WTC11 (cell line): ENCODE results near the gene ZSWIM4. TPM values are rescaled to one million over a fixed set of nuclear protein-coding genes. Genes with fewer than 3 reads are reported as not detected.

Experiments
- EMX1 ChIP-seq: fragments of 250-450 bp; sonication (Bioruptor Pico); IDR thresholded peaks from 2 replicates; pipeline ENCODE4 v1.8.0; 2021; ENCODE audit warnings: mild to moderate bottlenecking
- ETV6 ChIP-seq: sonication (generic); formaldehyde crosslinking; IDR thresholded peaks from 2 replicates; pipeline ENCODE4 v1.8.1; 2022; ENCODE audit warnings: mild to moderate bottlenecking, missing genetic modification reagents
- FOXJ3 ChIP-seq: sonication (generic); formaldehyde crosslinking; IDR thresholded peaks from 2 replicates; pipeline ENCODE4 v1.9.0; 2021; ENCODE audit warnings: missing genetic modification reagents, mild to moderate bottlenecking, borderline replicate concordance
- GTF2I ChIP-seq: fragments of 250-450 bp; sonication (Bioruptor Pico); conservative IDR thresholded peaks from 2 replicates; pipeline ENCODE4 v1.4.0; 2021; ENCODE audit warnings: mild to moderate bottlenecking
- HMGA2 ChIP-seq: fragments of 250-450 bp; sonication (Bioruptor Pico); IDR thresholded peaks from 2 replicates; pipeline ENCODE4 v1.4.0; 2021; ENCODE audit warnings: mild to moderate bottlenecking, moderate library complexity
- HMGXB4 ChIP-seq: sonication (generic); formaldehyde crosslinking; IDR thresholded peaks from 2 replicates; pipeline ENCODE4 v1.8.1; 2023; ENCODE audit warnings: mild to moderate bottlenecking, moderate library complexity, missing genetic modification reagents
- JUN ChIP-seq: sonication (generic); formaldehyde crosslinking; IDR thresholded peaks from 2 replicates; pipeline ENCODE4 v1.8.0; 2023; ENCODE audit warnings: mild to moderate bottlenecking, missing genetic modification reagents
- NFATC4 ChIP-seq: fragments of 250-450 bp; sonication (Bioruptor Pico); IDR thresholded peaks from 2 replicates; pipeline ENCODE4 v1.9.0; 2021; ENCODE audit warnings: mild to moderate bottlenecking
- RELA ChIP-seq: sonication (generic); formaldehyde crosslinking; IDR thresholded peaks from 2 replicates; pipeline ENCODE4 v1.8.1; 2022; ENCODE audit warnings: missing genetic modification reagents, mild to moderate bottlenecking, borderline replicate concordance
- STAT6 ChIP-seq: sonication (generic); formaldehyde crosslinking; conservative IDR thresholded peaks from 2 replicates; pipeline ENCODE4 v1.8.1; 2023; ENCODE audit warnings: mild to moderate bottlenecking, low read depth, missing genetic modification reagents, moderate library complexity
- ZNF219 ChIP-seq: sonication (generic); formaldehyde crosslinking; IDR thresholded peaks from 2 replicates; pipeline ENCODE4 v1.8.0; 2023; ENCODE audit warnings: missing genetic modification reagents, mild to moderate bottlenecking, borderline replicate concordance
- ZNF232 ChIP-seq: sonication (generic); formaldehyde crosslinking; IDR thresholded peaks from 2 replicates; pipeline ENCODE4 v1.8.0; 2022; ENCODE audit warnings: mild to moderate bottlenecking, missing genetic modification reagents
- ZNF423 ChIP-seq: fragments of 250-450 bp; sonication (Bioruptor Pico); IDR thresholded peaks from 2 replicates; pipeline ENCODE4 v2.1.2; 2022; ENCODE audit warnings: mild to moderate bottlenecking, moderate library complexity
- ZNF512 ChIP-seq: sonication (generic); formaldehyde crosslinking; IDR thresholded peaks from 2 replicates; pipeline ENCODE4 v1.8.1; 2022; ENCODE audit warnings: missing genetic modification reagents, borderline replicate concordance
- total RNA-seq: library from RNA; stranded (reverse); gene quantifications from 3 replicates; pipeline ENCODE4 v1.2.3, GENCODE V29; 2021
- TF ChIP-seq, protein P1 (sequence below): sonication (generic); formaldehyde crosslinking; IDR thresholded peaks from 2 replicates; pipeline ENCODE4 v1.8.1; 2023; ENCODE audit warnings: mild to moderate bottlenecking, missing genetic modification reagents, moderate library complexity
- TF ChIP-seq, protein P2 (sequence below): fragments of 250-450 bp; sonication (Bioruptor Pico); IDR thresholded peaks from 2 replicates; pipeline ENCODE4 v1.9.0; 2021; ENCODE audit warnings: moderate library complexity, mild to moderate bottlenecking, inconsistent platforms, borderline replicate concordance
- TF ChIP-seq, protein P3 (sequence below): sonication (generic); formaldehyde crosslinking; IDR thresholded peaks from 2 replicates; pipeline ENCODE4 v1.8.0; 2023; ENCODE audit warnings: missing genetic modification reagents, mild to moderate bottlenecking, borderline replicate concordance
- TF ChIP-seq, protein P4 (sequence below): fragments of 250-450 bp; sonication (Bioruptor Pico); IDR thresholded peaks from 2 replicates; pipeline ENCODE4 v1.9.0; 2021; ENCODE audit warnings: mild to moderate bottlenecking
- TF ChIP-seq, protein P5 (sequence below): sonication (generic); formaldehyde crosslinking; IDR thresholded peaks from 2 replicates; pipeline ENCODE4 v1.8.0; 2022; ENCODE audit warnings: missing genetic modification reagents

ZSWIM4 gene
- total RNA-seq, 1 experiment from 2014 or later, result 33.4 TPM

DNA sequence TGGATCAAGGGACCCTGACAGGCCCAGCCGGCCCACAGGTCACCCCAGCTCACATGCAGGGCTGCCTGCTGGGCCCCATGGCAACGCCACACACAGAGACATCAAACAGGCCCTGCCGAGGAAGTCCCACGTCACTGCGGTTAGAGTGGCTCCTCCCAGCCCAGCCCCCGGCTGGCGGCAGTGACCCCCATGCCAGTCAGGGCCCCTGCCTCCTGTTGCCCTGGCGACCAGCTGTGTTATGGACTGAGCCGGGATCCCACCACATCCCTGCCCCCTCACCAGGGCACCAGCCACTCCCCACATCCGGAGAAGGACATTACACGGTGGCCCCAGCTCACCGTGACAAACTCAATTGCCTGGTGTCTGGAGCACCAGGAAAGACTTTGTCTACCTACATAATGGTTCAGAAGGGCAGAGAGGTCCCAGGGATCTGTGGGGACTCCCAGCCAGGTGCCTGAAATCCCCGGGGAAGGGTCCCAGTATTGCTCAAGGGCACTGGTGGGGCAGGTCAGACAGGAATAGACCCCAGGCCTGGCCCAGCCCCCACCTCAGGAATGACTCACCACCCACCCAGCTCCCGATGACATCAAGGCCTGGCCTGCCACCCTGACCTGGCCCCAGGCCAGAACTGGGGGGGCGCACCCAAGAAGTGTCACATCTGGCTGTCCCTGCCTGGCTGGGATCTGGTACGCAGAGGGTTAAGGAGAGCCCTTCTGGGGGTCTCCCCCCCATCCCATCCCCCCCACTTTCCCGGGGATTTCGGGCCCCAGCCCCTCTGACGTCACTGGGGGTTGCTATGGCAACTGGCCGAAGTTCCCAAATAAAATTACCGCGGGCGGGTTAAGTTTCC, 51.5 kb downstream of the ZSWIM4 start (continued):
- TF ChIP-seq JUN (CRISPR knock-in tag) (no peak), RELA (CRISPR knock-in tag) (no peak), EMX1 (CRISPR knock-in tag) (no peak), FOXJ3 (no peak), ETV6 (CRISPR knock-in tag) (0 out of 2 replicates have a peak, but pooled peaks have one; percentile 47), ZNF512 (no peak), ZNF219 (CRISPR knock-in tag) (no peak), NFATC4 (CRISPR knock-in tag) (0 out of 2 replicates have a peak, but pooled peaks have one; percentile 49), ZNF232 (CRISPR knock-in tag) (no peak), ZNF423 (no peak), HMGXB4 (no peak), GTF2I (0 out of 2 replicates have a peak, but pooled peaks have one; percentile 3), STAT6 (no peak), HMGA2 (no peak)
- TF ChIP-seq, protein P1, sequence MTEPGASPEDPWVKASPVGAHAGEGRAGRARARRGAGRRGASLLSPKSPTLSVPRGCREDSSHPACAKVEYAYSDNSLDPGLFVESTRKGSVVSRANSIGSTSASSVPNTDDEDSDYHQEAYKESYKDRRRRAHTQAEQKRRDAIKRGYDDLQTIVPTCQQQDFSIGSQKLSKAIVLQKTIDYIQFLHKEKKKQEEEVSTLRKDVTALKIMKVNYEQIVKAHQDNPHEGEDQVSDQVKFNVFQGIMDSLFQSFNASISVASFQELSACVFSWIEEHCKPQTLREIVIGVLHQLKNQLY, result no peak
- TF ChIP-seq, protein P2, sequence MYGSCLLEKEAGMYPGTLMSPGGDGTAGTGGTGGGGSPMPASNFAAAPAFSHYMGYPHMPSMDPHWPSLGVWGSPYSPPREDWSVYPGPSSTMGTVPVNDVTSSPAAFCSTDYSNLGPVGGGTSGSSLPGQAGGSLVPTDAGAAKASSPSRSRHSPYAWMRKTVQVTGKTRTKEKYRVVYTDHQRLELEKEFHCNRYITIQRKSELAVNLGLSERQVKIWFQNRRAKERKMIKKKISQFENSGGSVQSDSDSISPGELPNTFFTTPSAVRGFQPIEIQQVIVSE (CRISPR knock-in tag), result no peak
- TF ChIP-seq, protein P3, sequence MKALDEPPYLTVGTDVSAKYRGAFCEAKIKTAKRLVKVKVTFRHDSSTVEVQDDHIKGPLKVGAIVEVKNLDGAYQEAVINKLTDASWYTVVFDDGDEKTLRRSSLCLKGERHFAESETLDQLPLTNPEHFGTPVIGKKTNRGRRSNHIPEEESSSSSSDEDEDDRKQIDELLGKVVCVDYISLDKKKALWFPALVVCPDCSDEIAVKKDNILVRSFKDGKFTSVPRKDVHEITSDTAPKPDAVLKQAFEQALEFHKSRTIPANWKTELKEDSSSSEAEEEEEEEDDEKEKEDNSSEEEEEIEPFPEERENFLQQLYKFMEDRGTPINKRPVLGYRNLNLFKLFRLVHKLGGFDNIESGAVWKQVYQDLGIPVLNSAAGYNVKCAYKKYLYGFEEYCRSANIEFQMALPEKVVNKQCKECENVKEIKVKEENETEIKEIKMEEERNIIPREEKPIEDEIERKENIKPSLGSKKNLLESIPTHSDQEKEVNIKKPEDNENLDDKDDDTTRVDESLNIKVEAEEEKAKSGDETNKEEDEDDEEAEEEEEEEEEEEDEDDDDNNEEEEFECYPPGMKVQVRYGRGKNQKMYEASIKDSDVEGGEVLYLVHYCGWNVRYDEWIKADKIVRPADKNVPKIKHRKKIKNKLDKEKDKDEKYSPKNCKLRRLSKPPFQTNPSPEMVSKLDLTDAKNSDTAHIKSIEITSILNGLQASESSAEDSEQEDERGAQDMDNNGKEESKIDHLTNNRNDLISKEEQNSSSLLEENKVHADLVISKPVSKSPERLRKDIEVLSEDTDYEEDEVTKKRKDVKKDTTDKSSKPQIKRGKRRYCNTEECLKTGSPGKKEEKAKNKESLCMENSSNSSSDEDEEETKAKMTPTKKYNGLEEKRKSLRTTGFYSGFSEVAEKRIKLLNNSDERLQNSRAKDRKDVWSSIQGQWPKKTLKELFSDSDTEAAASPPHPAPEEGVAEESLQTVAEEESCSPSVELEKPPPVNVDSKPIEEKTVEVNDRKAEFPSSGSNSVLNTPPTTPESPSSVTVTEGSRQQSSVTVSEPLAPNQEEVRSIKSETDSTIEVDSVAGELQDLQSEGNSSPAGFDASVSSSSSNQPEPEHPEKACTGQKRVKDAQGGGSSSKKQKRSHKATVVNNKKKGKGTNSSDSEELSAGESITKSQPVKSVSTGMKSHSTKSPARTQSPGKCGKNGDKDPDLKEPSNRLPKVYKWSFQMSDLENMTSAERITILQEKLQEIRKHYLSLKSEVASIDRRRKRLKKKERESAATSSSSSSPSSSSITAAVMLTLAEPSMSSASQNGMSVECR (CRISPR knock-in tag), result no peak; the same call in 1 of the 2 replicates
- TF ChIP-seq, protein P4, sequence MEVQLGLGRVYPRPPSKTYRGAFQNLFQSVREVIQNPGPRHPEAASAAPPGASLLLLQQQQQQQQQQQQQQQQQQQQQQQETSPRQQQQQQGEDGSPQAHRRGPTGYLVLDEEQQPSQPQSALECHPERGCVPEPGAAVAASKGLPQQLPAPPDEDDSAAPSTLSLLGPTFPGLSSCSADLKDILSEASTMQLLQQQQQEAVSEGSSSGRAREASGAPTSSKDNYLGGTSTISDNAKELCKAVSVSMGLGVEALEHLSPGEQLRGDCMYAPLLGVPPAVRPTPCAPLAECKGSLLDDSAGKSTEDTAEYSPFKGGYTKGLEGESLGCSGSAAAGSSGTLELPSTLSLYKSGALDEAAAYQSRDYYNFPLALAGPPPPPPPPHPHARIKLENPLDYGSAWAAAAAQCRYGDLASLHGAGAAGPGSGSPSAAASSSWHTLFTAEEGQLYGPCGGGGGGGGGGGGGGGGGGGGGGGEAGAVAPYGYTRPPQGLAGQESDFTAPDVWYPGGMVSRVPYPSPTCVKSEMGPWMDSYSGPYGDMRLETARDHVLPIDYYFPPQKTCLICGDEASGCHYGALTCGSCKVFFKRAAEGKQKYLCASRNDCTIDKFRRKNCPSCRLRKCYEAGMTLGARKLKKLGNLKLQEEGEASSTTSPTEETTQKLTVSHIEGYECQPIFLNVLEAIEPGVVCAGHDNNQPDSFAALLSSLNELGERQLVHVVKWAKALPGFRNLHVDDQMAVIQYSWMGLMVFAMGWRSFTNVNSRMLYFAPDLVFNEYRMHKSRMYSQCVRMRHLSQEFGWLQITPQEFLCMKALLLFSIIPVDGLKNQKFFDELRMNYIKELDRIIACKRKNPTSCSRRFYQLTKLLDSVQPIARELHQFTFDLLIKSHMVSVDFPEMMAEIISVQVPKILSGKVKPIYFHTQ (CRISPR knock-in tag), result no peak
- TF ChIP-seq, protein P5, sequence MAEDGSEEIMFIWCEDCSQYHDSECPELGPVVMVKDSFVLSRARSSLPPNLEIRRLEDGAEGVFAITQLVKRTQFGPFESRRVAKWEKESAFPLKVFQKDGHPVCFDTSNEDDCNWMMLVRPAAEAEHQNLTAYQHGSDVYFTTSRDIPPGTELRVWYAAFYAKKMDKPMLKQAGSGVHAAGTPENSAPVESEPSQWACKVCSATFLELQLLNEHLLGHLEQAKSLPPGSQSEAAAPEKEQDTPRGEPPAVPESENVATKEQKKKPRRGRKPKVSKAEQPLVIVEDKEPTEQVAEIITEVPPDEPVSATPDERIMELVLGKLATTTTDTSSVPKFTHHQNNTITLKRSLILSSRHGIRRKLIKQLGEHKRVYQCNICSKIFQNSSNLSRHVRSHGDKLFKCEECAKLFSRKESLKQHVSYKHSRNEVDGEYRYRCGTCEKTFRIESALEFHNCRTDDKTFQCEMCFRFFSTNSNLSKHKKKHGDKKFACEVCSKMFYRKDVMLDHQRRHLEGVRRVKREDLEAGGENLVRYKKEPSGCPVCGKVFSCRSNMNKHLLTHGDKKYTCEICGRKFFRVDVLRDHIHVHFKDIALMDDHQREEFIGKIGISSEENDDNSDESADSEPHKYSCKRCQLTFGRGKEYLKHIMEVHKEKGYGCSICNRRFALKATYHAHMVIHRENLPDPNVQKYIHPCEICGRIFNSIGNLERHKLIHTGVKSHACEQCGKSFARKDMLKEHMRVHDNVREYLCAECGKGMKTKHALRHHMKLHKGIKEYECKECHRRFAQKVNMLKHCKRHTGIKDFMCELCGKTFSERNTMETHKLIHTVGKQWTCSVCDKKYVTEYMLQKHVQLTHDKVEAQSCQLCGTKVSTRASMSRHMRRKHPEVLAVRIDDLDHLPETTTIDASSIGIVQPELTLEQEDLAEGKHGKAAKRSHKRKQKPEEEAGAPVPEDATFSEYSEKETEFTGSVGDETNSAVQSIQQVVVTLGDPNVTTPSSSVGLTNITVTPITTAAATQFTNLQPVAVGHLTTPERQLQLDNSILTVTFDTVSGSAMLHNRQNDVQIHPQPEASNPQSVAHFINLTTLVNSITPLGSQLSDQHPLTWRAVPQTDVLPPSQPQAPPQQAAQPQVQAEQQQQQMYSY (CRISPR knock-in tag), result no peak
